Epithelial cell of proximal tubule (primary cell): ENCODE measurements around the gene PPP1R1C. TPM values are rescaled to one million over a fixed set of nuclear protein-coding genes. Genes with fewer than 3 reads are reported as not detected.

Experiments used
- DNase-seq: peaks from one replicate; pipeline ENCODE4 v3.0.0-alpha.2; 2011; ENCODE audit warnings: low read depth
- H3K4me3 ChIP-seq: 2 replicates; pipeline ENCODE4 v1.5.1; 2011; ENCODE audit warnings: low read depth, mild to moderate bottlenecking, low read length
- total RNA-seq: library from RNA; depleted of rRNA; stranded (reverse); fragments of >200 nt; gene quantifications from 2 replicates; pipeline ENCODE4 v1.2.3, GENCODE V29; 2015
- TF ChIP-seq, protein P1 (sequence below): conservative IDR thresholded peaks from 2 replicates; pipeline ENCODE4 v1.5.1; 2012; ENCODE audit warnings: low read depth, mild to moderate bottlenecking, low read length

Gene PPP1R1C
- total RNA-seq, 1 donor from 2014 or later = 0.35 TPM

DNA sequence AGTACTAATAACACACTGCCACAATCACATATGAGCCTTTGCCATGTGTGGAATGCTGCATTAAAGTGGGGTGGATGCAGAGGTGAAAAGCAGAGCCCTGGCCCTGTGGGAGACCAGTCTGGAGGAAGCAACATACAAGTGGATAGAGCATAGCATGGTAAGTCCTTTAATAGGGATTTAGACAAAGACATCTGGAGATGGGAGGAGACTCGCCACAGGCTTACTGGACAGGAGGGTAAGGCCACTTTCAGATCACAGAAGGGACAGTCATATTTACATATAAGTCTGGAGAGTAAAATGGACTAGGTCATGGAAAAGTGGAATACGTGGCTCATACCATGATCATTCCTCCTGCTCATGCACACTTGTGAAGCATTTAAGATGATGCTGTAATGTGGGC is 84.3 kb downstream of the PPP1R1C start:
- DNase-seq = no peak
- H3K4me3 ChIP-seq = no peak overlapping the region

DNA sequence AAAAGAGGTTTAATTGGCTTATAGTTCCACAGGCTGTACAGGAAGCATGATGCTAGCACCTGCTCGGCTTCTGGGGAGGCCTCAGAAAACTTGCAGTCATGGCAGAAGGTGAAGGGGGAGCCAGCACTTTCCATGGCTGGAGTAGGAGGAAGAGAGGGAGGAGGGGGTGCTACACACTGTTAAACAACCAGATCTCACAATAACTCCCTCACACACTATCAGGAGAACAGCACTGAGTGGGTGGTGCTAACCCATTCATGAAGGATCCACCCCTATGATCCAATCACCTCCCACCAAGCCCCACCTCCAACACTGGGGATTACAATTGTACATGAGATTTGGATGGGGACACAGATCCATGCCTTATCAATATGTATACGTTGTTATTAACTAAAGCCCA is 85.1 kb downstream of the PPP1R1C start:
- no peak overlapping the region for H3K4me3 ChIP-seq
- TF ChIP-seq, protein P1, sequence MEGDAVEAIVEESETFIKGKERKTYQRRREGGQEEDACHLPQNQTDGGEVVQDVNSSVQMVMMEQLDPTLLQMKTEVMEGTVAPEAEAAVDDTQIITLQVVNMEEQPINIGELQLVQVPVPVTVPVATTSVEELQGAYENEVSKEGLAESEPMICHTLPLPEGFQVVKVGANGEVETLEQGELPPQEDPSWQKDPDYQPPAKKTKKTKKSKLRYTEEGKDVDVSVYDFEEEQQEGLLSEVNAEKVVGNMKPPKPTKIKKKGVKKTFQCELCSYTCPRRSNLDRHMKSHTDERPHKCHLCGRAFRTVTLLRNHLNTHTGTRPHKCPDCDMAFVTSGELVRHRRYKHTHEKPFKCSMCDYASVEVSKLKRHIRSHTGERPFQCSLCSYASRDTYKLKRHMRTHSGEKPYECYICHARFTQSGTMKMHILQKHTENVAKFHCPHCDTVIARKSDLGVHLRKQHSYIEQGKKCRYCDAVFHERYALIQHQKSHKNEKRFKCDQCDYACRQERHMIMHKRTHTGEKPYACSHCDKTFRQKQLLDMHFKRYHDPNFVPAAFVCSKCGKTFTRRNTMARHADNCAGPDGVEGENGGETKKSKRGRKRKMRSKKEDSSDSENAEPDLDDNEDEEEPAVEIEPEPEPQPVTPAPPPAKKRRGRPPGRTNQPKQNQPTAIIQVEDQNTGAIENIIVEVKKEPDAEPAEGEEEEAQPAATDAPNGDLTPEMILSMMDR = no peak
- DNase-seq = no peak

More for the DNA sequence above, 84.3 kb downstream of the PPP1R1C start:
- TF ChIP-seq, protein P1 = no peak

DNA sequence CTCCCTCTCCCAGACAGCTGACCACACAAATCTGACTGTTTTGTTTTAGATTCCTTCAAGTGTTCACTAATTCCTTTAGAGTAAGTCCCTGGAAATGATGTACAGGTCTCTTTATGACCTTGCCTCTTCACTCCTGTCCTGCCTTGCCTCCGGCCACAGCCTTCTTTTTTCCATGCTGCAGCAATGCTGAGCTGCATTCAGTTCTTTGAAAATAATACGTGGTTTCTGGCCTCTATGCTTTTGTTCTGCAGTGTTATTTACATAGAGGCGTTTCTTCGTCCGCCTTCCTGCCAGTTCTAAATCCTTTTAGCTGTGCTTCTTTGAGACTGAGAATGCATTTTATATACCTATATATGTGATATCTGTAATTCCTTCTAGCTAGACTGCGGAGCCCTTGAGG is 87.2 kb downstream of the PPP1R1C start:
- TF ChIP-seq, protein P1 = no peak
- DNase-seq = no peak

DNA sequence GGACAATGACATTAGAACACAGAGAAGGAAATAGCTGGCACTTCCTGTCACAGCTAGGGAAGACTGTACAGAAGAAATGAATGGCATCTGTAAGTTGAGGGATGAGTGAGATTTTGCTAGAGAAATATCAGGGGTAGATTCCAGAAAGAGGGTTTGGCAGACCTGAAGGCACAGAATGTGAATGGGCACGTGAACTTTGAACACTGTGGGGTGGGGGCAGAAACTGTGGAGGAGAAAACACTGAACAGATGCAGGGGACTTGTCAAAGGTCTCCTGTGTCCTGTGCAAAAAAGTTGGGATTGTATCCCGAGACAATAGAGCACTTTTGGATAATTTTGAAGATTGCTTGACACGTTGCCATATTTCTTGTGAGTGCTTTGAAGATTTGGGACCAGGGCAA is 88.0 kb downstream of the PPP1R1C start:
- TF ChIP-seq, protein P1 = no peak
- no peak overlapping the region for H3K4me3 ChIP-seq
- no peak for DNase-seq

More for the DNA sequence above, 87.2 kb downstream of the PPP1R1C start:
- no peak overlapping the region for H3K4me3 ChIP-seq

DNA sequence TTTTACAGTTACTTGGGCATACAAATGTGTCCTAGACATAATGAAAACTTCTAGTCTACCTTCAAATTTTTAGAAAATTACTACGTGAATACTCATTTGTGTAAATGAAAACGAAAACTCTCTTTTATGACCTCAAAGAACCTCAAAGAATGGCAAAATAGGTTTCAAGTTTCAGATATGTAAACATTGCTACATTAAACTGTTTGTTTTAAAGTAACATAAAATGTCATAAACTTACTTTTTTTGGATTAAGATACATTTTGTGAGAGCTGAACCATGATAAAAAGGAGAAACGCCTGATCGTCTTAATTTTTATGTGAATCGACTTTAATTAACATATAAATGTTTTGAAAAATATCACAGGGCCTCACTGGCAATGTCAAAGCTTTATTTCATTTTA is 91.4 kb downstream of the PPP1R1C start:
- H3K4me3 ChIP-seq = no peak overlapping the region
- no peak for DNase-seq
- TF ChIP-seq, protein P1 = no peak

DNA sequence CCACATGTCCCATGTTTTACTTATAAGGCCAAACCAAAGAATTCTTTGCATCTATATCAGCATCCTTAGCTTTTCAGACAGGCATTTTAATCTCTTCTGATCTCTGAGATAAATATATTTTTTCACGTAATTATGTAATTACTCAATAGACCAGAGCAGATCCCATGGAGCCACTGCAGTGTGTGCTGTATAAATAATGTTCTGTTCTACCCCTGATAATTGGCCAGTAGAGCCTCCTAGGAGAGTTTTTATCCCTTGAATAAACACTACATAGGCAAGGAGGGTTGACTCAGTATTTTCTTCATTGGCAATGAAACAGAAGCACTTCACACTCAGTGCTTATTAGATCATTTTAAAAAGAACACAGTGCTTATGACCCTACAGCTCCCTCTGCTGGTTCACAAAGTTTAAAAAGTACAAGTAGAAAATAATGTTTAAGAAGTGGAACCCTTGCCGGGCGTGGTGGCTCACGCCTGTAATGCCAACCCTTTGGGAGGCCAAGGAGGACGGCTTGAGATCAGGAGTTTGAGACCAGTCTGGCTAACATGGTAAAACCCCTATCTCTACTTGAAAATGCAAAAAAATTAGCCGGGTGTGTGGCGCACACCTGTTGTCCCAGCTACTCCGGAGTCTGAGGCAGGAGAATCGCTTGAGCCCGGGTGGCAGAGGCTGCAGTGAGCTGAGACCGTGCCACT is 91.9 kb downstream of the PPP1R1C start:
- peak; percentile 59 for DNase-seq
- no peak overlapping the region for H3K4me3 ChIP-seq
- TF ChIP-seq, protein P1 = peak; percentile 75

DNA sequence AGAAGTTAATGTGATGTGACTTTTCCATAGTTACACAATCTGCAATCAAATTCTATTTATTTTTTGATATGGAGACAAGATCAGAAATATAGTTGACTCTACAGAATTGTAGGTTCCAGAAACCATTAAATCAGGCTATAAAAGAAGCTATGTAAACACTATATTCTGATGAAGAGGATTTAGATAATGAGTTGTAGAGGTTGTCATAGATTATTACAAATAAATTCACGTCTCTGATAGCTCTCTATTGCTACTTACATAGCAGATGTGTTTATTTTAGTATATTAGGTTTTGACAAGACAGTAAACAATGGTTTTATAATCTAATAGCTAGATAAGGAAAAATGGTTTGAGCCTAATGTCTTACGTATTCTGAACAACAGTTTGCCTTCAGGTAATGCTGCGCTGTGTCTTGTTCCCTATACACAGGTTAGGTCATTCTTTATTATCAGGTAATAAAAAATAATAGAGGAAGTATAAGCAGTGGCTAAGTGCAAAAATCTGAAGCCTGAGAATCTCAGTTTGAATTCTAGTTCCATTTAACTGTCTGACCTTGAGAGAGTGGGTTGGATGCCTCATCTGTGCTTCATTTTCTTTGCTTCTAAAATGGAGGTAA is 93.4 kb downstream of the PPP1R1C start:
- TF ChIP-seq, protein P1 = no peak
- DNase-seq = no peak
- H3K4me3 ChIP-seq = no peak overlapping the region
